Measurements from ENCODE around the gene ACTMAP. TPM values are rescaled to one million over a fixed set of nuclear protein-coding genes. Genes with fewer than 3 reads are reported as not detected.

Gene ACTMAP
- polyA plus RNA-seq, 3 donors: 4.3 to 13.0 (median 8.5) TPM

- Histone ChIP-seq H3K27ac (ENCODE audit: low read depth in 1 of 2, low read length in 2 of 2) (no peak overlapping the region), H3K36me3 (replicated peaks in 1 of 2; ENCODE audit: control insufficient read depth in 1 of 2, insufficient read depth in 2 of 2, low read length in 2 of 2) (peaks cover 78 to 95% of the 10 kb centered on the region in 2 donors), H3K4me2 (replicated peaks; ENCODE audit: extremely low read depth, low read length, poor library complexity, severe bottlenecking) (no peak overlapping the region), H3K9ac (ENCODE audit: insufficient read depth, low read length, poor library complexity, severe bottlenecking) (no peak overlapping the region), H3K4me1 (ENCODE audit: control insufficient read depth in 1 of 2, insufficient read depth in 2 of 2, low read length in 2 of 2) (no peaks in the 10 kb centered on the region), H3K9me3 (replicated peaks in 1 of 2; ENCODE audit: control insufficient read depth in 1 of 2, insufficient read depth in 1 of 2, low read length in 2 of 2) (no peaks in the 10 kb centered on the region), H3K79me2 (ENCODE audit: insufficient read depth, low read length) (no peaks in the 10 kb centered on the region), H3K4me3 (replicated peaks in 1 of 3; ENCODE audit: low read depth in 2 of 3, low read length in 3 of 3) (no peak overlapping the region), H4K20me1 (ENCODE audit: insufficient read depth, low read length) (no peaks in the 10 kb centered on the region), H3K27me3 (ENCODE audit: control insufficient read depth in 2 of 2, insufficient read depth in 2 of 2, low read length in 2 of 2) (no peaks in the 10 kb centered on the region), H2AFZ (ENCODE audit: insufficient read depth, low read depth, low read length, poor library complexity, severe bottlenecking) (no peak overlapping the region)
- Mint-ChIP-seq H3K9me3 (no peaks in the 10 kb centered on the region), H3K36me3 (peaks cover 81 to 96% of the 10 kb centered on the region in 2 donors), H3K4me1 (peaks cover 5% of the 10 kb centered on the region), H3K27ac (no peak overlapping the region), H3K4me3 (no peak overlapping the region), H3K27me3 (ENCODE audit: low read depth in 3 of 3) (peaks cover 0 to 1% (median 0%) of the 10 kb centered on the region in 3 donors)
- DNase-seq: no peak
- WGBS (ENCODE audit: insufficient coverage): 100% methylated on average over 2 of the region's 7 CpGs
- intact Hi-C loops (cut with micrococcal nuclease): no loop called here
- TF ChIP-seq CTCF (IDR thresholded peaks at IDR 0.05): no peak
Observed at GRCh38 chr19:40705950-40706619, 44.2 kb downstream of the ACTMAP start.

- Histone ChIP-seq H3K4me2 (replicated peaks; ENCODE audit: extremely low read depth, low read length, poor library complexity, severe bottlenecking) (no peak overlapping the region), H3K36me3 (replicated peaks in 1 of 2; ENCODE audit: control insufficient read depth in 1 of 2, insufficient read depth in 2 of 2, low read length in 2 of 2) (peaks cover 83 to 98% of the 10 kb centered on the region in 2 donors), H3K27me3 (ENCODE audit: control insufficient read depth in 2 of 2, insufficient read depth in 2 of 2, low read length in 2 of 2) (no peaks in the 10 kb centered on the region), H3K27ac (ENCODE audit: low read depth in 1 of 2, low read length in 2 of 2) (no peak overlapping the region), H3K9me3 (replicated peaks in 1 of 2; ENCODE audit: control insufficient read depth in 1 of 2, insufficient read depth in 1 of 2, low read length in 2 of 2) (no peaks in the 10 kb centered on the region), H3K79me2 (ENCODE audit: insufficient read depth, low read length) (no peaks in the 10 kb centered on the region), H3K4me1 (ENCODE audit: control insufficient read depth in 1 of 2, insufficient read depth in 2 of 2, low read length in 2 of 2) (no peaks in the 10 kb centered on the region), H3K4me3 (replicated peaks in 1 of 3; ENCODE audit: low read depth in 2 of 3, low read length in 3 of 3) (no peak overlapping the region), H3K9ac (ENCODE audit: insufficient read depth, low read length, poor library complexity, severe bottlenecking) (no peak overlapping the region), H4K20me1 (ENCODE audit: insufficient read depth, low read length) (no peaks in the 10 kb centered on the region), H2AFZ (ENCODE audit: insufficient read depth, low read depth, low read length, poor library complexity, severe bottlenecking) (no peak overlapping the region)
- peaks cover 83 to 96% of the 10 kb centered on the region in 2 donors for H3K36me3 Mint-ChIP-seq
- intact Hi-C loops (cut with micrococcal nuclease): no loop called here
- H3K4me1 Mint-ChIP-seq: peaks cover under 1% of the 10 kb centered on the region
- WGBS (ENCODE audit: insufficient coverage): 98% methylated on average over 9 of the region's 9 CpGs
- no peak for DNase-seq
- TF ChIP-seq CTCF (IDR thresholded peaks at IDR 0.05): no peak
- no peaks in the 10 kb centered on the region for H3K27me3 Mint-ChIP-seq (ENCODE audit: low read depth in 3 of 3)
- H3K4me3 Mint-ChIP-seq: no peak overlapping the region
- H3K9me3 Mint-ChIP-seq: no peaks in the 10 kb centered on the region
- no peak overlapping the region for H3K27ac Mint-ChIP-seq
Observed at GRCh38 chr19:40705362-40705651, 45.0 kb downstream of the ACTMAP start.

Data from CD14-positive monocyte (primary cell).